ENCODE data around the gene PI4KA.

Gene PI4KA

DNA sequence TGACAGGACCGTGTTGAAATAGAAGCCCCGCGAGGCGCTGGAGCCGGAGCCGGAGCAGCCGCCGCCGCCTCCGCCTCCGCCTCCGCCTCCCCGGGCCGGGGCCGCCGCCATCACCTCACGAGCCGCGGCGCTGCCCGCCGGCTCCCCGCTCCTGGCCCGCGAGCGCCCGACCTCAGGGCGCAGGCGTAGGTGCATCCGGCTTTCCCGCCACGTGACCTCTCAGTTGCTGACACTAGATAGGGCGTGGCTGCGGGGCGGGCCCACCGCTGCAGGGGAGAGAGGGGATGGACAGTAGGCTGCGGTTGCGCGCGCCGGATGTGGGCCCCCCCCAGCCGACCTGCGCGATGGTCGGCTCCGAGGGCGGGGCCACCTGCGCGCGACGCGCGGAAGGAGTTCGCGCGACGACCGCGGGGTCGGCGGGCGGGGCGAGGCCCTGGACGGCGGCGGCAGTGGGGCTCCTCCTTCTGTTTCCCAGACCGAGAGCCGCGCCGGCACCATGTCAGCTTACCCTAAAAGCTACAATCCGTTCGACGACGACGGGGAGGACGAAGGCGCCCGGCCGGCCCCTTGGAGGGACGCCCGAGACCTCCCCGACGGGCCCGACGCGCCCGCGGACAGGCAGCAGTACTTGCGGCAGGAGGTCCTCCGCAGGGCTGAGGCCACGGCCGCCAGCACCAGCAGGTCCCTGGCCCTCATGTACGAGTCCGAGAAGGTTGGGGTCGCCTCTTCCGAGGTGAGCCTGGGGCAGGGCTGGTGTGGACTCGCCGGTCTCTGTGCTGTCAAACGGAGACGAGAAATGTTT lies at the start of gene PI4KA, which contains the start of gene SNAP29:
TSS of gene PI4KA (minus strand) at position 197 of the 802 bp plus-strand sequence. CDS start at position 111, 86 bp downstream.
TSS of gene SNAP29 (plus strand) at position 393 of the 802 bp plus-strand sequence. CDS start at position 497, 104 bp downstream.
- peaks cover 16% of the 10 kb centered on the region for H3K4me1 ChIP-seq (ENCODE audit: low read length)
- peaks cover 52% of the 10 kb centered on the region for H3K79me2 ChIP-seq (ENCODE audit: low read length)
- peaks cover 17% of the 10 kb centered on the region for H4K20me1 ChIP-seq (ENCODE audit: insufficient read depth, low read length)
- peak within 1 kb of the TSS; percentile 95 for H2AFZ ChIP-seq (ENCODE audit: low read depth, low read length)
- TF ChIP-seq, protein P1, sequence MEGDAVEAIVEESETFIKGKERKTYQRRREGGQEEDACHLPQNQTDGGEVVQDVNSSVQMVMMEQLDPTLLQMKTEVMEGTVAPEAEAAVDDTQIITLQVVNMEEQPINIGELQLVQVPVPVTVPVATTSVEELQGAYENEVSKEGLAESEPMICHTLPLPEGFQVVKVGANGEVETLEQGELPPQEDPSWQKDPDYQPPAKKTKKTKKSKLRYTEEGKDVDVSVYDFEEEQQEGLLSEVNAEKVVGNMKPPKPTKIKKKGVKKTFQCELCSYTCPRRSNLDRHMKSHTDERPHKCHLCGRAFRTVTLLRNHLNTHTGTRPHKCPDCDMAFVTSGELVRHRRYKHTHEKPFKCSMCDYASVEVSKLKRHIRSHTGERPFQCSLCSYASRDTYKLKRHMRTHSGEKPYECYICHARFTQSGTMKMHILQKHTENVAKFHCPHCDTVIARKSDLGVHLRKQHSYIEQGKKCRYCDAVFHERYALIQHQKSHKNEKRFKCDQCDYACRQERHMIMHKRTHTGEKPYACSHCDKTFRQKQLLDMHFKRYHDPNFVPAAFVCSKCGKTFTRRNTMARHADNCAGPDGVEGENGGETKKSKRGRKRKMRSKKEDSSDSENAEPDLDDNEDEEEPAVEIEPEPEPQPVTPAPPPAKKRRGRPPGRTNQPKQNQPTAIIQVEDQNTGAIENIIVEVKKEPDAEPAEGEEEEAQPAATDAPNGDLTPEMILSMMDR (IDR thresholded peaks at IDR 0.05; ENCODE audit: low read depth, low read length) = no peak
- no peak for TF ChIP-seq EZH2phosphoT487 (IDR thresholded peaks at IDR 0.05; ENCODE audit: low read depth)
- no peaks in the 10 kb centered on the region for H3K27me3 ChIP-seq (ENCODE audit: low read depth, low read length)
- peak within 1 kb of the TSS; percentile 94 for H3K4me2 ChIP-seq (ENCODE audit: low read length)
- H3K9ac ChIP-seq (ENCODE audit: low read length) = peak within 1 kb of the TSS; percentile 93
- no peaks in the 10 kb centered on the region for H3K36me3 ChIP-seq (replicated peaks; ENCODE audit: low read depth, low read length)
- H3K4me3 ChIP-seq (ENCODE audit: low read length) = peak within 1 kb of the TSS; percentile 98
- H3K27ac ChIP-seq (ENCODE audit: low read length) = peak within 1 kb of the TSS; percentile 55
- no peaks in the 10 kb centered on the region for H3K9me3 ChIP-seq (ENCODE audit: insufficient read depth, low read length)

DNA sequence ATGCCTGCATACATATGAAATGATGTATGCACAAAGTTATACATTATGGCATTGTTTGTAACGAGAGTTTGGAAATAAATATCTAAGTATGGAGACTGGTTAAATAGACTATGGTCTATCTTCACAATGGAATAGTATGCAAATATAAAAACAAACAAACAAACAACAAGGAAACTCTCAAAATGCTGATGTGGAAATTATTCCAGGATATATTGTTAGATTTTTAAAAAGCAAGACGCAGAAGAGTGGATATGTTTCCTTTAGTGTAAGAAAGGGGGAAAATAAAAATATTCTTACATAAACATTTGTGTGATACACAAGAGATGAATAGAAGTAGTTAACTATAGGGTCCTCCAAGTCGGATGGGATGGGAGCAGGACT lies 47.8 kb upstream of the PI4KA start:
- Histone ChIP-seq H3K27me3 (ENCODE audit: low read depth, low read length) (peaks cover 17% of the 10 kb centered on the region), H3K36me3 (replicated peaks; ENCODE audit: low read depth, low read length) (no peaks in the 10 kb centered on the region), H4K20me1 (ENCODE audit: insufficient read depth, low read length) (no peaks in the 10 kb centered on the region), H3K4me3 (ENCODE audit: low read length) (no peak overlapping the region), H3K4me1 (ENCODE audit: low read length) (no peaks in the 10 kb centered on the region), H3K9me3 (ENCODE audit: insufficient read depth, low read length) (no peaks in the 10 kb centered on the region), H3K79me2 (ENCODE audit: low read length) (no peaks in the 10 kb centered on the region), H3K4me2 (ENCODE audit: low read length) (no peak overlapping the region), H2AFZ (ENCODE audit: low read depth, low read length) (no peak overlapping the region), H3K9ac (ENCODE audit: low read length) (no peak overlapping the region), H3K27ac (ENCODE audit: low read length) (no peak overlapping the region)
- TF ChIP-seq, protein P1 (IDR thresholded peaks at IDR 0.05; ENCODE audit: low read depth, low read length) = no peak
- no peak for TF ChIP-seq EZH2phosphoT487 (IDR thresholded peaks at IDR 0.05; ENCODE audit: low read depth)

DNA sequence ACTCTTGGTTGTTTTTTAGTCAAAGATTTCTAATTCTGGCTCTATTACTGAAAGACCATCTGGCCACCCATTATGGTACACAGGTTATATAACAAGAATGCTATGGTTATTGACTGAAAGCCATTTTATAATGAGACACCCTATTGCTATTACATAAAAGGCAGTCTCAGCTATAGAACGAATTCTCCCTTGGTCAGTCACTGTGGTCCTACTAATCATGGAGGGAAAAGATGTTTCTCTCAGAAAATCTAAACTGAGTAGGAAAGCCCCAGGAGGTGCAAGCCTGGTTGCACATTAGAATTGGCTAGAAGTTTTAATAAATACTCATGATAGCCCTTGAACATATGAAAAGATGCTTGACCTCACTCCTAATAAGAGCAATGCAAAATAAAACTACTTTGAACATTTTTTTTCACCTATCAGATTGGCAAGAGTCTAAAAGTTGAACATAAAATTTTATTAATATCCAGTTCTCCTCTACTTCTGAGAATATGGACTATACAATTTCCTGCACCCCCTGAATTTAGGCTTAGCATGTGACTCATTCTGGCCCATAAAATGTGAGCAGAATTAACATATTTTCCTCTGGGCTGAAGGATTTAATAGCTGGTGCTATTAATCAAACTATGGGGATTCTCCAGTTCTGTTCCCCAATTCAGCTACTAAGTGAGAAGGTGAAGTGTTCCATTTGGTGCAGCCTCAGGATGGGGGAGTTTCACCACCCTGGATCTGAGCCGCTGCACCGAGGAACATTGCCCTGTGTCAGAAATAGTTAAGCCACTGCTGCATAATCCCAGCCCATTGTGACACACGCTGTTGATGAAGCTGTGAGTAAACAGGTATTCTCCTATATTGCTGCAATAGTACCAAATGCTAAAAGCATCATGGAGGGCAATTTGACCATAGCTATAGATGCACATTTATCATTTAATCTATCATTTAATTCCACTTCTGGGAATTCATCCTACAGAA lies 47.1 kb upstream of the PI4KA start:
- no peak overlapping the region for H3K9ac ChIP-seq (ENCODE audit: low read length)
- H3K36me3 ChIP-seq (replicated peaks; ENCODE audit: low read depth, low read length) = no peaks in the 10 kb centered on the region
- no peaks in the 10 kb centered on the region for H3K79me2 ChIP-seq (ENCODE audit: low read length)
- H3K9me3 ChIP-seq (ENCODE audit: insufficient read depth, low read length) = no peaks in the 10 kb centered on the region
- H3K4me3 ChIP-seq (ENCODE audit: low read length) = no peak overlapping the region
- H4K20me1 ChIP-seq (ENCODE audit: insufficient read depth, low read length) = no peaks in the 10 kb centered on the region
- TF ChIP-seq, protein P1 (IDR thresholded peaks at IDR 0.05; ENCODE audit: low read depth, low read length) = no peak
- no peak for TF ChIP-seq EZH2phosphoT487 (IDR thresholded peaks at IDR 0.05; ENCODE audit: low read depth)
- H3K27me3 ChIP-seq (ENCODE audit: low read depth, low read length) = peaks cover 17% of the 10 kb centered on the region
- no peak overlapping the region for H3K27ac ChIP-seq (ENCODE audit: low read length)
- no peaks in the 10 kb centered on the region for H3K4me1 ChIP-seq (ENCODE audit: low read length)
- H2AFZ ChIP-seq (ENCODE audit: low read depth, low read length) = no peak overlapping the region
- H3K4me2 ChIP-seq (ENCODE audit: low read length) = no peak overlapping the region

DNA sequence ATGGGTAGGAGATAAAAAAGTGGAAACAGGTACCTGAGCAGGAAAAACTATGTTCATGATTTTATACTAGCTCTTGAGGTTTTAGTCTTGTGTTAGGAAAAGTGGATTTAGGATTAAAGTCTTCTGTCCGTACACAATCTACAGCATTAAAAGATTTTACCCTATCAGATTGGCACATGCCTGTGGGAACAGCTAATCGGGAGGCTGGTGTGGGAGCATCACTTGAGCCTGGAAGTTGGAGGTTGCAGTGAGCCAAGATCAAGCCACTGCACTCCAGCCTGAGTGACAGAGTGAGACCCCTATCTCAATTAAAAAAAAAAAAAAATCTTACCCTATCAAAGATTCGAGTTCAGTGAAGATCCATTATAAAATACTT lies 46.4 kb upstream of the PI4KA start:
- peaks cover 17% of the 10 kb centered on the region for H3K27me3 ChIP-seq (ENCODE audit: low read depth, low read length)
- H4K20me1 ChIP-seq (ENCODE audit: insufficient read depth, low read length) = no peaks in the 10 kb centered on the region
- no peak overlapping the region for H3K27ac ChIP-seq (ENCODE audit: low read length)
- no peaks in the 10 kb centered on the region for H3K9me3 ChIP-seq (ENCODE audit: insufficient read depth, low read length)
- H2AFZ ChIP-seq (ENCODE audit: low read depth, low read length) = no peak overlapping the region
- H3K4me3 ChIP-seq (ENCODE audit: low read length) = no peak overlapping the region
- H3K4me1 ChIP-seq (ENCODE audit: low read length) = no peaks in the 10 kb centered on the region
- H3K36me3 ChIP-seq (replicated peaks; ENCODE audit: low read depth, low read length) = no peaks in the 10 kb centered on the region
- H3K79me2 ChIP-seq (ENCODE audit: low read length) = no peaks in the 10 kb centered on the region
- TF ChIP-seq, protein P1 (IDR thresholded peaks at IDR 0.05; ENCODE audit: low read depth, low read length) = no peak
- TF ChIP-seq EZH2phosphoT487 (IDR thresholded peaks at IDR 0.05; ENCODE audit: low read depth) = no peak
- no peak overlapping the region for H3K9ac ChIP-seq (ENCODE audit: low read length)
- no peak overlapping the region for H3K4me2 ChIP-seq (ENCODE audit: low read length)
